Measurements from ENCODE around the gene MACROD2.
"Not testable (repeated sequence)": the region's sequence is repeated elsewhere in the genome, so short reads cannot be mapped to it uniquely, and the experiment has no call there.

MACROD2 gene

GRCh38 chr20:15756002-15756753, 1760.9 kb downstream of the MACROD2 start:
- no peak for DNase-seq

GRCh38 chr20:15756754-15757115, 1761.4 kb downstream of the MACROD2 start:
- no peak for DNase-seq

GRCh38 chr20:15759594-15759993, 1764.3 kb downstream of the MACROD2 start:
- DNase-seq = no peak

GRCh38 chr20:15760001-15760621, 1764.8 kb downstream of the MACROD2 start:
- DNase-seq = no peak

- no peak for DNase-seq
These were observed 1768.0 kb downstream of the MACROD2 start for GRCh38 chr20:15763366-15763765.

- no peak for DNase-seq
These were observed 1772.3 kb downstream of the MACROD2 start for GRCh38 chr20:15767586-15767985.

- DNase-seq = no peak
These were observed 1772.9 kb downstream of the MACROD2 start for GRCh38 chr20:15767999-15768741.

GRCh38 chr20:15772826-15773225, 1777.5 kb downstream of the MACROD2 start:
- no peak for DNase-seq

- no peak for DNase-seq
These were observed 1779.6 kb downstream of the MACROD2 start for GRCh38 chr20:15774926-15775325.

- no peak for DNase-seq
These were observed 1781.6 kb downstream of the MACROD2 start for GRCh38 chr20:15776770-15777466.

- no peak for DNase-seq
These were observed 1788.7 kb downstream of the MACROD2 start for GRCh38 chr20:15784020-15784419.

GRCh38 chr20:15789079-15789478, 1793.8 kb downstream of the MACROD2 start:
- no peak for DNase-seq

GRCh38 chr20:15792855-15793254, 1797.5 kb downstream of the MACROD2 start:
- no peak for DNase-seq

- no peak for DNase-seq
These were observed 1799.1 kb downstream of the MACROD2 start for GRCh38 chr20:15794409-15794808.

- DNase-seq = no peak
These were observed 1800.1 kb downstream of the MACROD2 start for GRCh38 chr20:15795305-15796019.

GRCh38 chr20:15799871-15800270, 1804.6 kb downstream of the MACROD2 start:
- DNase-seq = no peak

GRCh38 chr20:15802020-15802419, 1806.7 kb downstream of the MACROD2 start:
- no peak for DNase-seq

- DNase-seq = no peak
These were observed 1809.8 kb downstream of the MACROD2 start for GRCh38 chr20:15805154-15805553.

GRCh38 chr20:15806105-15806504, 1810.8 kb downstream of the MACROD2 start:
- no peak for DNase-seq

- no peak for DNase-seq
These were observed 1812.0 kb downstream of the MACROD2 start for GRCh38 chr20:15807271-15807670.

- not testable (repeated sequence) for DNase-seq
These were observed 1812.5 kb downstream of the MACROD2 start for GRCh38 chr20:15807771-15808170.

- no peak for DNase-seq
These were observed 1816.6 kb downstream of the MACROD2 start for GRCh38 chr20:15811951-15812350.

- DNase-seq = no peak
These were observed 1817.4 kb downstream of the MACROD2 start for GRCh38 chr20:15812696-15813095.

All from activated effector memory CD4-positive, alpha-beta T cell treated with anti-CD3 and anti-CD28 coated beads, Interleukin-2, amount 50 U/mL, for 16 hours (primary cell).